Lower leg skin (tissue), 4 donors: ENCODE data around the gene TMEM38A. TPM values are rescaled to one million over a fixed set of nuclear protein-coding genes. Genes with fewer than 3 reads are reported as not detected.

Experiments
- DNase-seq, 2 donors: peaks; one replicate each; pipeline ENCODE4 v3.0.0-alpha.2; 2019; ENCODE audit warnings: low spot score in 2 of 2
- H3K4me3 ChIP-seq: fragments of 200-600 bp; sonication (generic); 2 replicates; pipeline ENCODE4 v1.5.1; 2017; ENCODE audit warnings: mild to moderate bottlenecking, low read depth; ENCODE audit not compliant: poor library complexity, severe bottlenecking
- CTCF ChIP-seq, 3 donors: fragments of 450-650 bp; IDR thresholded peaks; one replicate each; pipeline ENCODE4 v1.5.1; 2016; ENCODE audit warnings: antibody characterized with exemption in 3 of 3, mild to moderate bottlenecking in 3 of 3, moderate library complexity in 2 of 3
- POLR2A ChIP-seq, 2 donors: fragments of 450-650 bp; IDR thresholded peaks; one replicate each; pipeline ENCODE4 v1.6.1; 2016 to 2017; ENCODE audit warnings: antibody characterized with exemption in 2 of 2, mild to moderate bottlenecking in 1 of 2, moderate library complexity in 1 of 2
- whole genome bisulfite sequencing, 2 donors: methylation state at CpG; one replicate each; pipeline ENCODE4 v1.1.5; 2018; 5-methylcytosine and 5-hydroxymethylcytosine counted together
- intact Hi-C: fragments of 100-400 bp; cut with DNase I; formaldehyde crosslinking; loops from one replicate; pipeline ENCODE4 v1.15.0; 2023; ENCODE audit warnings: low total_unique reads
- total RNA-seq, 4 donors: library from RNA; depleted of rRNA; stranded (reverse); fragments of >200 nt; gene quantifications; one replicate each; pipeline ENCODE4 v1.1.0, GENCODE V29; 2016

Gene TMEM38A
- total RNA-seq, 4 donors from 2014 or later, result 1.3 to 3.2 (median 2.2) TPM

GRCh38 chr19:16627928-16628182 lies 33.1 kb upstream of the TMEM38A start:
- H3K4me3 ChIP-seq, result peak overlapping the region; percentile 97
- intact Hi-C loops, result no loop called here
- DNase-seq, result no peak
- TF ChIP-seq CTCF (IDR thresholded peaks at IDR 0.05) (no peak), POLR2A (IDR thresholded peaks at IDR 0.05) (no peak)
- 5% methylated on average over 25 of the region's 38 CpGs; no CpG with 5 or more reads in 1 of the 2 donors for WGBS, 2 donors

GRCh38 chr19:16628183-16628983 lies 32.6 kb upstream of the TMEM38A start, which contains the start of gene MED26:
Gene MED26 (minus strand): TSS chr19:16628204. CDS start chr19:16627943, 261 bp downstream.
- H3K4me3 ChIP-seq, result peak within 1 kb of the TSS; percentile 97
- WGBS, 2 donors, result 0% methylated on average over 20 to 54 of the region's 98 CpGs
- no peak for TF ChIP-seq POLR2A (IDR thresholded peaks at IDR 0.05)
- no peak for TF ChIP-seq CTCF (IDR thresholded peaks at IDR 0.05)
- intact Hi-C loops, result no loop called here
- peak; percentile 94 to 98 for DNase-seq

GRCh38 chr19:16628984-16629691 lies 31.8 kb upstream of the TMEM38A start:
- TF ChIP-seq CTCF (IDR thresholded peaks at IDR 0.05) (no peak), POLR2A (IDR thresholded peaks at IDR 0.05) (no peak)
- H3K4me3 ChIP-seq, result peak overlapping the region; percentile 68
- WGBS, 2 donors, result 6% methylated on average over 19 to 20 of the region's 23 CpGs
- DNase-seq, result peak in 1 of 2 donors; percentile 42
- intact Hi-C loops, result no loop called here

GRCh38 chr19:16631465-16631864 lies 29.5 kb upstream of the TMEM38A start:
- TF ChIP-seq CTCF (IDR thresholded peaks at IDR 0.05), result no peak
- TF ChIP-seq POLR2A (IDR thresholded peaks at IDR 0.05), result no peak
- no peak overlapping the region for H3K4me3 ChIP-seq
- intact Hi-C loops, result no loop called here
- DNase-seq, result no peak
- WGBS, 2 donors, result 93% methylated on average over 6 of the region's 6 CpGs

- DNase-seq, result no peak
- no peak overlapping the region for H3K4me3 ChIP-seq
- intact Hi-C loops, result no loop called here
- TF ChIP-seq POLR2A (IDR thresholded peaks at IDR 0.05), result no peak
- no peak for TF ChIP-seq CTCF (IDR thresholded peaks at IDR 0.05)
Observed at GRCh38 chr19:16637535-16637934, 23.4 kb upstream of the TMEM38A start.
